NCI-H1694 (cell line): ENCODE data around the gene SMAD4.
"Not testable (repeated sequence)": the region's sequence is repeated elsewhere in the genome, so short reads cannot be mapped to it uniquely, and the experiment has no call there.

Source experiments
- DNase-seq: peaks from one replicate; lab custom pipeline; 2025; lab: John Stamatoyannopoulos, UW

Gene SMAD4

DNA sequence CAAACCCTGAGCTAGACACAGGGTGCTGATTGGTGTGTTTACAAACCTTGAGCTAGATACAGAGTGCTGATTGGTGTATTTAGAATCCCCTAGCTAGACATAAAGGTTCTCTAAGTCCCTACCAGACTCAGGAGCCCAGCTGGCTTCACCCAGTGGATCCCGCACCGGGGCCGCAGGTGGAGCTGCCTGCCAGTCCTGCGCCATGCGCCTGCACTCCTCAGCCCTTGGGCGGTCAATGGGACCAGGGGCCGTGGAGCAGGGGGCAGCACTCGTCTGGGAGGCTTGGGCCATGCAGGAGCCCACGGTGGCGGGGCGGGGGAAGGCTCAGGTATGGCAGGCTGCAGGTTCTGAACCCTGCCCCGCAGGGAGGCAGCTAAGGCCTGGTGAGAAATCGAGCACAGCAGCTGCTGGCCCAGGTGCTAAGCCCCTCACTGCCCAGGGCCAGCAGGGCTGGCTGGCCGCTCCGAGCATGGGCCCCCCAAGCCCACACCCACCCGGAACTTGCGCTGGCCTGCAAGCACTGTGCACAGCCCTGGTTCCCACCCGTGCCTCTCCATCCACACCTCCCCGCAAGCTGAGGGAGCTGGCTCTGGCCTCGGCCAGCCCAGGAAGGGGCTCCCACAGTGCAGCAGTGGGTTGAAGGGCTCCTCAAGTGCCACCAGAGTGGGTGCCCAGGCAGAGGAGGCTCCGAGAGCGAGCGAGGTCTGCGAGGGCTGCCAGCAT, 81.8 kb downstream of the SMAD4 start:
- DNase-seq = not testable (repeated sequence)

DNA sequence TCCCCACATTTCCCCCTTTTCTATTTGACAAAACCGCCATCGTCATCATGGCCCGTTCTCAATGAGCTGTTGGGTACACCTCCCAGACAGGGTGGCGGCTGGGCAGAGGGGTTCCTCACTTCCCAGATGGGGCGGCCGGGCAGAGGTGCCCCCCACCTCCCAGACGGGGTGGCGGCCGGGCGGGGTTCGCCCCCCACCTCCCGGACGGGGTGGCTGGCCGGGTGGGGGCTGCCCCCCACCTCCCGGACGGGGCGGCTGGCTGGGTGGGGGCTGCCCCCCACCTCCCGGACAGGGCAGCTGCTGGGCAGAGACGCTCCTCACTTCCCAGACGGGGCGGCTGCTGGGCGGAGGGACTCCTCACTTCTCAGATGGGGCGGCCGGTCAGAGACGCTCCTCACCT, 87.0 kb downstream of the SMAD4 start:
- not testable (repeated sequence) for DNase-seq

DNA sequence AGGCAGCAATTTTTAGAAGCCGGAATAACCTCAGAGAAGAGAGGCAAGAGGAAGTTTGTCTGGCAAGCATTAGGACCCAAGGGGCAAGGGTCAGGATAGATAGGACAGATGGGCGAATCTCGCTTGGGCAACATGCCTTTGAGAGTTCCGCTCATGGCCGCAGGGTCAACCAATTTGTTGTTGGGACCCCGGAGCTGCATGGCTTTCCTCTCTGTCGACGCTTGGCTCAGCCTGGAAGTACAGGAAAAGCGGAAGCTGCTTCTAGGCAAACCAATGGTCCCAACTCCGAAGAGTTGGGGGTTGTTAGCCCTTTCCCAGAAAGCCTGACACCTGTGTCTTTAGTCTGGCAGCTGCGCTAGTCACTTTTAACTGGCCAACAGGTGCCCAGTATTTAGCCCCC, 89.5 kb downstream of the SMAD4 start:
- DNase-seq = not testable (repeated sequence)

DNA sequence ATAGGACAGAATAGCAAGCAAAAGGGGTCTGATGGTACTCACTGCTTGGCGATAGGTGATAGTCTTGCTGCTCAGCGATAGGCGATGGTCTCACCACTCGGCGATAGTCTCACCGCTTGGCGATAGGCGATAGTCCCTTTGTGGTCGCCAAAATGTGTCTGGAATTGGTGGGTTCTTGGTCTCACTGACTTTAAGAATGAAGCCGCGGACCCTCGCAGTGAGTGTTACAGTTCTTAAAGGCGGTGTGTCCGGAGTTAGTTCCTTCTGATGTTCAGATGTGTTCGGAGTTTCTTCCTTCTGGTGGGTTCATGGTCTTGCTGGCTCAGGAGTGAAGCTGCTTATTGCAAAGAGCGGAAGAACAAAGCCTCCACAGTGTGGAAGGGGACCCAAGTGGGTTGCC, 90.0 kb downstream of the SMAD4 start:
- not testable (repeated sequence) for DNase-seq

DNA sequence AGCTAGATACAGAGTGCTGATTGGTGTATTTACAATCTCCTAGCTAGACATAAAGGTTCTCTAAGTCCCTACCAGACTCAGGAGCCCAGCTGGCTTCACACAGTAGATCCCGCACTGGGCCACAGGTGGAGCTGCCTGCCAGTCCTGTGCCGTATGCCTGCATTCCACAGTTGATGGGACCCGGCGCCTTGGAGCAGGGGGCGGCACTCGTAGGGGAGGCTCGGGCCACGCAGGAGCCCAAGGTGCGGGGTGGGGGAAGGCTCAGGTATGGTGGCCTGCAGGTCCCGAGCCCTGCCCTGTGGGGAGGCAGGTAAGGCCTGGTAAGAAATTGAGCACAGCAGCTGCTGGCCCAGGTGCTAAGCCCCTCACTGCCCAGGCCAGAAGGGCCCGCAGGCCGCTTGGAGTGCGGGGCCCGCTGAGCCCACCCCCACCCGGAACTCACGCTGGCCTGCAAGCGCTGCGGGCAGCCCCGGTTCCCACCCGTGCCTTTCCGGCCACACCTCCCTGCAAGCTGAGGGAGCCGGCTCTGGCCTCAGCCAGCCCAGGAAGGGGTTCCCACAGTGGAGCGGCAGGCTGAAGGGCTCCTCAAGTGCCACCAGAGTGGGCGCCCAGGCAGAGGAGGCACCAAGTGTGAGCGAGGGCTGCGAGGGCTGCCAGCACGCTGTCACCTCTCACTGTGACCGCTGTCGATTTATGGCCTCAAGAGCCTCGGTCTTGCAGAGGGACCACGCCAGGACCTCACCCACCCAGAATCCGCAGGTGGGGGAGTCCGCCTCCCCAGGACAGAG, 91.0 kb downstream of the SMAD4 start:
- no peak for DNase-seq

DNA sequence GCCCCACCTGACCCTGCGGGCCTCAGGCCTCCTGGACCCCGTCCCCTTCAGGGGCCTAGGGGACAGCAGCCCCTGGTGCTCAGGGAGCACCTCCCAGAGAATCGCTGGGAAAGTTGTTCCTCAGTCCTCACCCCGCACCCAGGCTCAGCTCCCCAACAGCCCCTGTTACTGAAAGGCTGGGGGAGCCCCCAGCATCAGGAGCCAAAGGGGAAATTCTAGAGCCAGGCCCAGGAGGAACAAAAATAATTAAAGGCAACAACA, 91.5 kb downstream of the SMAD4 start:
- DNase-seq = no peak

DNA sequence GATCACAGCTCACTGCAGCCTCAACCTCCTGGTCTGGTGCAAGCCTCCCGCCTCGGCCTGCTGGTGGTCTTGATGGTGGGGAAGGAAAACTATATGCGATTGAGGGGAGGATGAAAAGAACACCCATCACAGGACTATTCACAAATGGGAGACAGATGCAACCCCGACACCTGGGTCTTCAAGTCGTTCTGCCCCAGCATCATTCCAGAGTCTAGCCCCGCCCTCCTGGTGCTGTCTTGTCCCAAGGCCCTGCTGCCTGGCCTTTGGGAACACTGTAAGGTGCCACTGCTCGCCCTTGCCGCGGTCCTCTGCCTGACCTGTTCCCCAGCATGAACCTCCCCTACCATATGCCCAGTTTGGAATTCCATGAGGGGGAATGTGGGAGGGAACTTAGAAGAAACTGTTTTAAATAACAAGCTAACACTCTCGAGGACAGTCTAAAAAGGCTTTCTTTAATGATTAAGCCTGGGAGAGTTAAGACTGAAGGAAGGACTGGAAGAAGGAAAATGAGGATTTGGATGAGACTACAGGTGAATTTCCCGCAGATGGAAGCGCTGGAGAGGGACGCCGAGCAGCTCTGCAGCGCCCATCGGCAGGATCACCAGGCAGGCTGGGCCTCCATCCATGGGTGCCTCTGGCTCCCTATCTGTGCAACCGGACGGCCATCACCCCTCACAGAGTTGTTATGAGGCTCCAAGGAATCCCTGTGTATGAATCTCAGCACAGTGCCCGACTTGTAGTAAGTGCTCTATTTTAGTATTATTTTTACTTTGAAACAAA, 92.4 kb downstream of the SMAD4 start:
- DNase-seq = no peak

DNA sequence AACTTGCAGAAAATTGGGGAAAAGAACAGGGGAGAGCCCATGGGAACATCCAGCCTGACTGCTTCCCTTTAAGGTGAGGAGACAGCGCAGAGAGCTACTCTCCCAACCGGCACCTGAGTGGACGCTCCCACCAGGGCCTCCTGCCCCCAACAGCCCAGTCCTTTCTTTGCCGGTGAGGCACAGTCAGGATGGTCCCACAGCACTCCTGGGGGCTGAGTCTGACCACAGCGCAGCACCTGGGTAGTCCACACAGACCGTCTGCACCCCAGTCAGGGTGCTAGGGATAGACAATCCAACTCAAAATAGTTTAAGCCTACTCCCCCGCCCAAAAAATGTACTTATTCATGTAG, 93.0 kb downstream of the SMAD4 start:
- no peak for DNase-seq

DNA sequence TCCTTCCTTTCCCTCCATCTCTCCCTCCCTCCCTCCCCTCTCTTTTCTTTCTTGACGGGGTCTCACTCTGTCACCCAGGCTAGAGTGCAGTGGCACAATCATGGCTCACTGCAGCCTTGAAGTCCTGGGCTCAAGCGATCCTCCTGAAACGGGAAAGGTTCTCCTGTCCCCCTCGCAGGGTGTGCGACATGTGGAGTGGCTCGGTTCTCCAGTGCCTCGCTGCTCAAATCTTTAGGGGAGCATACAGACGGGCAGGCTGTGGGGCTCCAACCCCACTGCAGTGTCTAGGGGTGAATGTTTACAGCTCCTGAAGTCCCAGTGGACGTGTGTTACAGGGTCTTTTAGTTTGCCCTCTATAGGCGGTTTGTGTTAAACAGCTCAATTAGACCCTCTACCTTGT, 93.5 kb downstream of the SMAD4 start:
- no peak for DNase-seq

DNA sequence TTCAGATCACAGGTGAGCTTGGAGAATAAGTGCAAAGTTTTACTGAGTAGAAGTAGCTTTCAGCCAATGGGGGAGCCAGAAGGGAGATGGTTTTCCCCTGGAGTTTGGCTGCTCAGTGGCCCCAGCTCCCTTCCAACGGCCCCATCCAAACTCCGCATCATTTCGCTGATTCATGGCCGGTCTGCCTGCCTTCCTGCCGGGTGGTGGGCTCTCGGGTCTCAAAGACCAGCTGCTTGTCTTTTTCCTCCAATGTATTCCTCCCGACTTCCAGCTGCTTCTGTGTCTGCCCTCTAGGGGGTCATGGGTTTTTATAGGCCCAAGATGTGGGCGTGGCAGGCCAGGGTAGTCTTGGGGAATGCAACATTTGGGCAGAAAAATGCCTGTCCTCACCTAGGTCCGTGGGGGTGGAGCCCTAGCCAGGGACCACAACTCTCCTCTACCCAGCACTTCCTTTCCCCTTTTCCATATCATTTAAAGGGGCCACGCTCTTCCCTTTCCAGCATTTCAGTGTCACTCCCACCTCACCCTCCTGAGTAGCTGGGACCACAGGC, 94.0 kb downstream of the SMAD4 start:
- no peak for DNase-seq

DNA sequence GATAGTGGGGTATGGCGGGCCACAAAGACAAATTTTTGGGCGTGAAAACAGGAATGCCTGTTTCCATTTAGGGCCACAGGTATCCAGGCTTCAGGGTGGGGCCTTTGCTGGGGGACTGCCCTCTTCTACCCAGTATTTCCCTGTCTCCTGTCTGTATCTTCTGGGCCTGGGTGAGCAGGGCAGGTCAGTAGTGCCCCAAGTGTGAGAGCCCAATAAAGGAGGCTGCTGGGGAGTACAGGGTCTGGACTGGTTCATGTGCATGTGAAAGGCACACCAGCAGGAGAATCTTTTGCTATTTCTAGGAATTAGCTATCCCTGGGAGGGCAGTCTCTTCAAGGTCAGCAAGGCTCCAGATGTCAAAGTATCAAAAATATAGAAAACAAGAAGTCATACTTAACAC, 96.0 kb downstream of the SMAD4 start:
- no peak for DNase-seq

DNA sequence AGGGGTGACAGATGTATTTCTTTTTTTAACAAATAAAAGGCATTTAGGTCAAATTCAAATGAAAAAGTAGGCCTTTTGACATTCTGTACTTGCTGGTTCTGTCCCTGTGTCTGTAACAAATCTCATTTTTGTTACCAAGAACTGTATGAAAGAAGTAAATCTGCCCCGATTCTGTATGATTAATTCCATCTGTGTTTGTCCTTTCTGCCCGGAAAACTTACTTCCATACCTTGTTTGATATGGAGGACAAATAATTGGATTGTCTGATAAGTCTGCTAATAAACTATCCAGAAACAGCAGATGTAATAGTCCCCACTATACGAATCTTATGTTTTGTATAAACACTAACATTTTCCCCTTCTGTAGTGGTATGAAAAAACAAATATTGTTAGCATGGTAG, 97.7 kb downstream of the SMAD4 start:
- no peak for DNase-seq

DNA sequence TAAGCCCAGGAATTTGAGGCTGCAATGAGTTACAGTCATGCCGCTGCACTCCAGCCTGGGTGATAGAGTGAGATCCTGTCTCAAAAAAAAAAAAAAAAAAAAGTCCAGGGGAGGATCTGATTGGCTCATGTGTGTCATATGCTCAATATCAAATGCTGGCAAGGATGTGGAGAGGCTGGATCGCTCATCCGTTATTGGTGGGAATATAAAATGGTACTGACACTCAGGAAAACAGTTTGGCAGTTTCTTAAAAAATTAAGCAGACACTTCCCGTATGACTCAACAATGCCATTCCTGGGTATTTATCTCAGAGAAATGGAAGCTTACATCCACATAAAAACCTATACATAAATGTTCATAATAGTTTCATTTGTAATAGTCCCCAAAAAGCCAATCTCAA, 98.5 kb downstream of the SMAD4 start:
- no peak for DNase-seq

DNA sequence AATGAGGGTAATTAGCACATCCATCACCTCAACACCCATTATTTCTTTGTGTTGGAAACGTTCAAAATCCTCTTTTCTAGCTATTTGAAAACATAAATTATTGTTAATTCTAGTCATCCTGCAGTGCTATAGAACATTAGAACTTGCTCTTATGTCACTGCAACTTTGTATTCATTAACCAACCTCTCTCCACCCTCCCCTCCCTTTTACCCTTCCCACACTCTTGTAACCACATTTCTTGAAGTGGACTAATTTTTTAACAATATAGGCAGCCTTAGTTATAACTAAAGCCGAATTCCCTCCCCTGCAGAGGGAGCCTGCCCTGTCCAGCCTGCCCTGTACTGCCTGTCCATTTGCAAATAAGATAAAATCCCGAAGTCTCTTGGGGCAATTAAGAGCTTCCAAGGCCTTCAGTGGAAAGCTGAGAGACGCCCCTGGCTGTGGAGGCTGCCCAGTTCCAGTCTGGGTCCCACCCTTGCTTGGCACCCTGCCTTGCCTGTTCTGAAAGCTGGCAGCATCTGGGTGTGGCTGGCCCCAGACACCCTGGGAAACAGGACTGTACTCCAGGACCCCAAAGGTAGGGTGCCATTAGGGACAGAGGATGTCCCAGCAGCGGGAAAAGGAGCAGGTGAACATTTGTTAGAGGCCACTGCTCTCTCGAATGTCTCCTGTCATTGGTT, 102.4 kb downstream of the SMAD4 start:
- DNase-seq = no peak

DNA sequence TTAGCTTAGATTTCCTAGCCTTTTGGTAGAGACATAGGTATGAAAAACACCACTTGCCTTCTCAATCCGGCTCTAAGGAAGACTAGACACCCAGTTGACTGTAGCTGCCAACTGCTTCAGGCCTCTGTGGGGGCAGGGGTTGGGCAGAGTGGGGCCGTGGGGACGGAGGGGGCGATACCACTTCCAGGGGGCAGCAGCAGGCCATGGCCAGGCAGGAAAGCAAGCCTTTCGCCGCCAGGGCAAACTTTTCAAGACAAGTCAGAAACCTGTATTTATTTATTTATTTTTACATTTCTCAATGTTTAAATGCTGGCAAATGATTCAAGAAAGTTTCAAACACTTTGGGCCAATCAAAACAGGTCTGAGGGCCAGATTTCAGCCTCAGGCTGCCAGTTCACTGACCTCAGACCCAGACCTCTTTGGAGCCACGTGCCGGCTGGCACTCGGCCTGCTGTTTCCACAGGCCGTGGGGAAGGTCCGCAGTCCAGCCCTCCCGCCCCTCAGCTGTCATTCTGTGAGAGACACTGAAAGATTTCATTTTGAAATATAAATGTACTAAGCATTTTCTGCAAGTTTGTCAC, 103.7 kb downstream of the SMAD4 start:
- DNase-seq = no peak
